ENCODE data around the gene SRSF5. TPM values are rescaled to one million over a fixed set of nuclear protein-coding genes. Genes with fewer than 3 reads are reported as not detected.

Gene SRSF5
- total and polyA plus RNA-seq, 2 donors (not counting 1 experiment from before 2014, with no cell fraction given): 701 to 768 TPM

DNA sequence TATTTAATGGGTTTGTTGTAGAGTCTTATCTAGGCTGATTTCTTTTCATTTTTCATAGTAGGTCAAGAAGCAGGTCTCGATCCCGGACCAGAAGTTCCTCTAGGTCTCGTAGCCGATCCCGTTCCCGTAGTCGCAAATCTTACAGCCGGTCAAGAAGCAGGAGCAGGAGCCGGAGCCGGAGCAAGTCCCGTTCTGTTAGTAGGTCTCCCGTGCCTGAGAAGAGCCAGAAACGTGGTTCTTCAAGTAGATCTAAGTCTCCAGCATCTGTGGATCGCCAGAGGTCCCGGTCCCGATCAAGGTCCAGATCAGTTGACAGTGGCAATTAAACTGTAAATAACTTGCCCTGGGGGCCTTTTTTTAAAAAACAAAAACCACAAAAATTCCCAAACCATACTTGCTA is 4.2 kb downstream of the SRSF5 start:
- H4K20me1 ChIP-seq (ENCODE audit: control insufficient read depth, insufficient read depth, low read length, poor library complexity, severe bottlenecking): peaks cover 64% of the 10 kb centered on the region
- Mint-ChIP-seq H3K9me3 (ENCODE audit: insufficient read depth) (no peaks in the 10 kb centered on the region), H3K27me3 (no peaks in the 10 kb centered on the region), H3K27ac (no peak overlapping the region), H3K4me3 (no peak overlapping the region), H3K4me1 (peaks cover 54% of the 10 kb centered on the region)
- WGBS (ENCODE audit: insufficient coverage): 98% methylated on average over 13 of the region's 16 CpGs
- ChIA-PET CTCF (no interaction called here), POLR2A (no interaction called here)
- peak overlapping the region in 1 of 2 donors; percentile 17 for H3K27ac ChIP-seq (ENCODE audit: low read length in 2 of 2)
- H3K79me2 ChIP-seq (ENCODE audit: control insufficient read depth, insufficient read depth, low read length): peaks cover 80% of the 10 kb centered on the region
- H3K36me3 ChIP-seq (replicated peaks in 1 of 2; ENCODE audit: control extremely low read depth in 1 of 2, control insufficient read depth in 1 of 2, extremely low read depth in 1 of 2, insufficient read depth in 2 of 2, low read length in 1 of 2): peaks cover 11 to 82% of the 10 kb centered on the region in 2 experiments
- DNase-seq: no peak
- no peak for ATAC-seq (ENCODE audit: low read depth)
- H3K4me3 ChIP-seq (ENCODE audit: control extremely low read depth in 1 of 5, extremely low read depth in 1 of 5, insufficient read depth in 1 of 5, low read depth in 2 of 5, low read length in 4 of 5): no peak overlapping the region
- H3K27me3 ChIP-seq (replicated peaks in 1 of 4; ENCODE audit: control extremely low read depth in 1 of 4, control insufficient read depth in 3 of 4, insufficient read depth in 4 of 4, low read length in 3 of 4): no peaks in the 10 kb centered on the region
- H3K9me3 ChIP-seq (ENCODE audit: control extremely low read depth in 1 of 3, control insufficient read depth in 2 of 3, insufficient read depth in 1 of 3, low read length in 2 of 3): no peaks in the 10 kb centered on the region
- no peak overlapping the region for H3K9ac ChIP-seq (ENCODE audit: low read length)
- H3K4me2 ChIP-seq (replicated peaks; ENCODE audit: low read depth, low read length, poor library complexity, severe bottlenecking): no peak overlapping the region
- intact Hi-C loops (cut with micrococcal nuclease): no loop called here
- peaks cover 24 to 27% of the 10 kb centered on the region in 2 donors for H3K4me1 ChIP-seq (ENCODE audit: control insufficient read depth in 2 of 2, insufficient read depth in 2 of 2, low read length in 2 of 2)
- no peak overlapping the region for H2AFZ ChIP-seq (ENCODE audit: insufficient read depth, low read depth, low read length, poor library complexity, severe bottlenecking)
- TF ChIP-seq EZH2 (IDR thresholded peaks at IDR 0.05; ENCODE audit: borderline replicate concordance, insufficient read depth, low read depth, low read length, poor library complexity, severe bottlenecking): no peak
- TF ChIP-seq, protein P1, sequence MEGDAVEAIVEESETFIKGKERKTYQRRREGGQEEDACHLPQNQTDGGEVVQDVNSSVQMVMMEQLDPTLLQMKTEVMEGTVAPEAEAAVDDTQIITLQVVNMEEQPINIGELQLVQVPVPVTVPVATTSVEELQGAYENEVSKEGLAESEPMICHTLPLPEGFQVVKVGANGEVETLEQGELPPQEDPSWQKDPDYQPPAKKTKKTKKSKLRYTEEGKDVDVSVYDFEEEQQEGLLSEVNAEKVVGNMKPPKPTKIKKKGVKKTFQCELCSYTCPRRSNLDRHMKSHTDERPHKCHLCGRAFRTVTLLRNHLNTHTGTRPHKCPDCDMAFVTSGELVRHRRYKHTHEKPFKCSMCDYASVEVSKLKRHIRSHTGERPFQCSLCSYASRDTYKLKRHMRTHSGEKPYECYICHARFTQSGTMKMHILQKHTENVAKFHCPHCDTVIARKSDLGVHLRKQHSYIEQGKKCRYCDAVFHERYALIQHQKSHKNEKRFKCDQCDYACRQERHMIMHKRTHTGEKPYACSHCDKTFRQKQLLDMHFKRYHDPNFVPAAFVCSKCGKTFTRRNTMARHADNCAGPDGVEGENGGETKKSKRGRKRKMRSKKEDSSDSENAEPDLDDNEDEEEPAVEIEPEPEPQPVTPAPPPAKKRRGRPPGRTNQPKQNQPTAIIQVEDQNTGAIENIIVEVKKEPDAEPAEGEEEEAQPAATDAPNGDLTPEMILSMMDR (IDR thresholded peaks at IDR 0.05): no peak

- peaks cover 74% of the 10 kb centered on the region for H3K79me2 ChIP-seq (ENCODE audit: control insufficient read depth, insufficient read depth, low read length)
- no peak overlapping the region for H3K27ac Mint-ChIP-seq
- H3K36me3 ChIP-seq (replicated peaks in 1 of 2; ENCODE audit: control extremely low read depth in 1 of 2, control insufficient read depth in 1 of 2, extremely low read depth in 1 of 2, insufficient read depth in 2 of 2, low read length in 1 of 2): peaks cover 11 to 94% of the 10 kb centered on the region in 2 experiments
- ChIA-PET POLR2A (no interaction called here), CTCF (no interaction called here)
- no peaks in the 10 kb centered on the region for H3K9me3 ChIP-seq (ENCODE audit: control extremely low read depth in 1 of 3, control insufficient read depth in 2 of 3, insufficient read depth in 1 of 3, low read length in 2 of 3)
- DNase-seq: no peak
- no peak for ATAC-seq (ENCODE audit: low read depth)
- no peak overlapping the region for H3K9ac ChIP-seq (ENCODE audit: low read length)
- H2AFZ ChIP-seq (ENCODE audit: insufficient read depth, low read depth, low read length, poor library complexity, severe bottlenecking): no peak overlapping the region
- H3K4me3 Mint-ChIP-seq: no peak overlapping the region
- TF ChIP-seq, protein P1 (IDR thresholded peaks at IDR 0.05): no peak
- no peak for TF ChIP-seq EZH2 (IDR thresholded peaks at IDR 0.05; ENCODE audit: borderline replicate concordance, insufficient read depth, low read depth, low read length, poor library complexity, severe bottlenecking)
- H3K4me1 Mint-ChIP-seq: peaks cover 57% of the 10 kb centered on the region
- no peaks in the 10 kb centered on the region for H3K9me3 Mint-ChIP-seq (ENCODE audit: insufficient read depth)
- intact Hi-C loops (cut with micrococcal nuclease): no loop called here
- no peaks in the 10 kb centered on the region for H3K27me3 Mint-ChIP-seq
- H3K4me3 ChIP-seq (ENCODE audit: control extremely low read depth in 1 of 5, extremely low read depth in 1 of 5, insufficient read depth in 1 of 5, low read depth in 2 of 5, low read length in 4 of 5): no peak overlapping the region
- H3K4me1 ChIP-seq (ENCODE audit: control insufficient read depth in 2 of 2, insufficient read depth in 2 of 2, low read length in 2 of 2): peaks cover 18 to 22% of the 10 kb centered on the region in 2 donors
- H3K4me2 ChIP-seq (replicated peaks; ENCODE audit: low read depth, low read length, poor library complexity, severe bottlenecking): no peak overlapping the region
- H3K27ac ChIP-seq (ENCODE audit: low read length in 2 of 2): no peak overlapping the region
- H3K27me3 ChIP-seq (replicated peaks in 1 of 4; ENCODE audit: control extremely low read depth in 1 of 4, control insufficient read depth in 3 of 4, insufficient read depth in 4 of 4, low read length in 3 of 4): no peaks in the 10 kb centered on the region
- WGBS (ENCODE audit: insufficient coverage): 92% methylated on average over 6 of the region's 11 CpGs
- peaks cover 64% of the 10 kb centered on the region for H4K20me1 ChIP-seq (ENCODE audit: control insufficient read depth, insufficient read depth, low read length, poor library complexity, severe bottlenecking)
These were observed 5.4 kb downstream of the SRSF5 start for GRCh38 chr14:69772082-69773017.
